ENCODE data around the gene ZDHHC22.

- TF ChIP-seq CTCF (IDR thresholded peaks at IDR 0.05; ENCODE audit: insufficient read depth, low read length): no peak
- TF ChIP-seq REST (IDR thresholded peaks at IDR 0.05; ENCODE audit: insufficient replicate concordance, low read depth): no peak
These were observed 53.4 kb downstream of the ZDHHC22 start for GRCh38 chr14:77088219-77088618.
